ENCODE results near the gene FBXO3.

FBXO3 gene

DNA sequence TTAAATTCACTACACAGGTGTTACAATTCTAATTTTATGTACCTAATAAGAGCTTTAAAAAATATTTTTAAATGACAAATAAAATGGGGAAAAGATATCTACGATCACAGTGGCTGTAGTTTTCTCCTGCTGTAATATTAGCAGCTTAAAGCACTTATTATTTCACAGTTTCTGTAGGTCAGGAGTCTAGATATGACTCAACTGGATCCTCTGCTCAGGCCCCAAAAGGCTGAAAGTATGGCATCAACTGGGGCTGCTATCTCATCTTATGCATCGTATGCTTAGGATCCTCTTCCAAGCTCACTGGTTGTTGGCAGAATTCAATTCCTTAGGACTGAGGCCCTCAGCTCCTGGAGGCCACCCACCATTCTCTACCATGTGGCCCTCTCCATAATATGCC lies 12.8 kb downstream of the FBXO3 start:
- no peak for TF ChIP-seq CTCF (IDR thresholded peaks at IDR 0.05; ENCODE audit: control extremely low read depth, extremely low read depth, low read depth, missing control alignments)
- CTCF ChIA-PET, result interaction anchor here (0.7 to 1.3 kb wide), 6 partner anchors 12 to 156 kb away, joined by 3 to 12 read pairs (median 3); partner anchors contain the start of gene FBXO3
- POLR2A ChIA-PET, result no interaction called here
- peak; percentile 39 for DNase-seq (ENCODE audit: extremely low spot score)

DNA sequence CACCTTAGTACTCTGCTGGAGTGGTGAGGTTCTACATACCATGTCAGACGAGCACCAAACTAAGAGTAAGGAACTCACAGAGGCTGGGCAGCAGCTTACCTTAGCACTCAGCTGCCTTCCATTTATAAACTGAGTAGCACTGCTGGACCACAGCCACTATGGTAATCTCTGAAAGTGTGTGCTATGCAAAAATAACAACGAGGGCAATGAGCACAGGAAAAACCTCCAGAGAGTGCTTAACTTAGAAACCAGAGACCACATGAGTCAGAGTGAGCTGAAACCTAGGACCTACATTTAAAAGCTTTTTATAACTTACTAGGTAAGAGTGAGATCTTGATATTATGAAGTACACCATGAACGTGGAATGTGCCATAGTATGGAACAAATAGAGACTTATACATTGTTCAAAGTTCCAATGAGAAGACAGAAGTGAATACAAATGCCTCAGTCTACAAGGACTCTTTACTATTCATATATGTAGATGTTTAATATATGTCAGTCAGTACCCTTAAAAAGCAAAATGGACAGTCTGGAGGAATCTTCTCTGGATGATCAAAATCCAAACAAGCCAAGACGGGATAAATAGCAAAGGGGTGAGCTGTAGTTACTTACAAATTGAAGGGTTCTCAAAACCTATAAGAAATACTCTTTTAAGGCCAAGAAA lies 20.9 kb downstream of the FBXO3 start:
- ChIA-PET POLR2A (no interaction called here), CTCF (interaction anchor here (1.0 to 5.2 kb wide), 7 partner anchors 11 to 391 kb away, joined by 3 to 33 read pairs (median 3); partner anchors contain the start of gene CD59)
- DNase-seq (ENCODE audit: extremely low spot score), result peak; percentile 39
- no peak for TF ChIP-seq CTCF (IDR thresholded peaks at IDR 0.05; ENCODE audit: control extremely low read depth, extremely low read depth, low read depth, missing control alignments)

DNA sequence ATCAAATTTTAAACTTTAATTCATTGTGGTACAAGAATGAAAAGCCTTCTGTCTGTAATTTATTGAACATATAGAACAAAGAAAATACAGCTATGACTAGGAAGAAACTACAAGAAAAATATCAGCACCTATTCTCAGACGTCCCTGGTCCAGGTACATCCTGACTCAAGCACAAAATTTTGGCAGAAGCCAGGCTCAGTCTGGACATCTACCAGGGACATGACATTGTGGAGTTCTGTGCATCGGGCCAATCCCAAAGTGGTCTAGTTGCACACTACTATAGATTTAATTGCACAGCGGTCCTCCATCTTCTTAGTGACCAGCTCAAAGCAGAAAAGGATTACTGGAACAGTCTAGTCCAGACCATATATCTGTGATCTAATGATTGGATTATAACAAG lies 22.4 kb downstream of the FBXO3 start:
- ChIA-PET POLR2A (no interaction called here), CTCF (interaction anchor here (1.9 to 5.2 kb wide), 2 partner anchors 9 to 36 kb away, joined by 6 to 33 read pairs; no protein-coding TSS in a partner anchor)
- TF ChIP-seq CTCF (IDR thresholded peaks at IDR 0.05; ENCODE audit: control extremely low read depth, extremely low read depth, low read depth, missing control alignments), result no peak
- DNase-seq (ENCODE audit: extremely low spot score), result no peak

DNA sequence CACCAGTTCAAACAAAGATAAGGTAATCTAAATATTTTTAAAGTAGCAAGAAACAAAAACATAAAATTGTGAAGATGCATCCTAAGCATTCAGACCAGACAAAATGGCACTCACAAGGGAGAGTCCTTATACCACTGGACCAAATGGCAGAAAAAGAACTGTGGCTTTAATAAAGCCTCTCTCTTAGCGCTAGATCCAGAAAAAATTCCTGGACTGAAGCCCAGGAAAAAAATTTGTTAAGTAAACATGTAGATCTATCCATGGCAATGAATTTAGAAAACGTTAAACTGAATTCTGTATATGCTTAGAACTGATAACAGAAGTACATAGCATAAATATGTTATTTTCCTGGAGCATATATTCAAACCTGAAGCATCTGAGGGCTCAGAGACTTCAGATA lies 26.3 kb downstream of the FBXO3 start:
- ChIA-PET POLR2A (no interaction called here), CTCF (interaction anchor here (1.5 to 18.5 kb wide), 2 partner anchors 10 to 27 kb away, joined by 6 to 265 read pairs; no protein-coding TSS in a partner anchor)
- no peak for DNase-seq (ENCODE audit: extremely low spot score)
- TF ChIP-seq CTCF (IDR thresholded peaks at IDR 0.05; ENCODE audit: control extremely low read depth, extremely low read depth, low read depth, missing control alignments), result no peak

GRCh38 chr11:33743291-33743690 lies 31.0 kb downstream of the FBXO3 start:
- ChIA-PET POLR2A (no interaction called here), CTCF (interaction anchor here (0.8 to 18.5 kb wide), 21 partner anchors 9 to 678 kb away, joined by 3 to 265 read pairs (median 6); partner anchors contain the start of gene C11orf91)
- TF ChIP-seq CTCF (IDR thresholded peaks at IDR 0.05; ENCODE audit: control extremely low read depth, extremely low read depth, low read depth, missing control alignments), result no peak
- no peak for DNase-seq (ENCODE audit: extremely low spot score)

DNA sequence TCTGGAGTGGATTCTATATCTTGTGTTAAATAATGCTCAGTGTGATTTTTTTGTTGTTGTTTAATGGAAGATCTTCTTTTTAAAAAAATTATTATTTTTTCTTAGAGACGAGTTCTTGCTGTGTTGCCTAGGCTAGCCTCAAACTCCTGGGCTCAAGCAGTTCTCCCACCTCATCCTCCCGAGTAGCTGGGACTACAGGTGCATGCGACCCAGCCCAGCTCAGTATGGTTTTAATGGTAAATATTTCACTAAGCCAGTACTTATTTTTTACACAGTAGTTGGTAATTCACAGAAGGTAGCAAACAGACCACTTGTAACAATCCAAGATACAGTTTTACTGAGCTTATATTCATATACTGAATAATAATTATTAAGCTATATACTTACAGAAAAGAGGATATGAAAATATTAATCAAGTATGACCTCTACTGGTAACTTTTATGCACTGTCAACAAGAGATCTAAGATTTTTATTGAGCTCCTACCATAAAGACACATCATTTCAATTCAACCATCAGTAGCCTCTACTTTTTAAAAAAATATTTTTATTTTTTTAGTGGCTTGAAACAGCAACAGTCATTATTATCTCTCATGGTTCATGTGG lies 32.0 kb downstream of the FBXO3 start:
- DNase-seq (ENCODE audit: extremely low spot score), result no peak
- ChIA-PET CTCF (interaction anchor here (0.8 to 18.5 kb wide), 43 partner anchors 9 to 677 kb away, joined by 3 to 265 read pairs (median 4); partner anchors contain the start of genes C11orf91, CSTF3, FBXO3 and KIAA1549L), POLR2A (no interaction called here)
- TF ChIP-seq CTCF (IDR thresholded peaks at IDR 0.05; ENCODE audit: control extremely low read depth, extremely low read depth, low read depth, missing control alignments), result peak; percentile 50

Measured in GM10248 (cell line).